DOHH2 (cell line): ENCODE measurements around the gene RBPMS2.

Experiments used
- H3F3A ChIP-seq: fragments of 200-600 bp; sonication (generic), shearing (Covaris generic); 2 replicates; pipeline ENCODE4 v1.6.0; 2016; ENCODE audit warnings: antibody characterized with exemption, mild to moderate bottlenecking; ENCODE audit not compliant: control insufficient read depth, insufficient read depth
- H3K27ac ChIP-seq: fragments of 200-600 bp; sonication (generic); 2 replicates; pipeline ENCODE4 v1.5.1; 2014; ENCODE audit warnings: low read depth, mild to moderate bottlenecking, low read length, moderate library complexity
- H3K27me3 ChIP-seq: fragments of 200-600 bp; sonication (generic); 2 replicates; pipeline ENCODE4 v1.6.1; 2014; ENCODE audit warnings: mild to moderate bottlenecking, low read length, mixed read lengths; ENCODE audit not compliant: control insufficient read depth
- H3K36me3 ChIP-seq: fragments of 200-600 bp; sonication (generic); 2 replicates; pipeline ENCODE4 v1.6.1; 2014; ENCODE audit warnings: mild to moderate bottlenecking, low read length, moderate library complexity, mixed read lengths; ENCODE audit not compliant: control insufficient read depth
- H3K4me1 ChIP-seq: fragments of 200-600 bp; sonication (generic); 2 replicates; pipeline ENCODE4 v1.6.1; 2014; ENCODE audit warnings: mild to moderate bottlenecking, low read length, mixed read lengths; ENCODE audit not compliant: control insufficient read depth
- H3K4me2 ChIP-seq: fragments of 200-600 bp; sonication (generic); 2 replicates; pipeline ENCODE4 v1.6.0; 2014; ENCODE audit warnings: mild to moderate bottlenecking, low read length, moderate library complexity
- H3K4me3 ChIP-seq: fragments of 200-600 bp; sonication (generic); 2 replicates; pipeline ENCODE4 v1.5.1; 2014; ENCODE audit warnings: mild to moderate bottlenecking, low read length, mixed read lengths
- H3K79me2 ChIP-seq: fragments of 200-600 bp; sonication (generic); 2 replicates; pipeline ENCODE4 v1.6.1; 2014; ENCODE audit warnings: mild to moderate bottlenecking, low read length, mixed read lengths; ENCODE audit not compliant: control insufficient read depth
- H3K9me2 ChIP-seq: fragments of 200-600 bp; sonication (generic); replicated peaks from 2 replicates; pipeline ENCODE4 v1.6.1; 2014; ENCODE audit warnings: mild to moderate bottlenecking, low read length, mixed read lengths; ENCODE audit not compliant: control insufficient read depth
- H3K9me3 ChIP-seq: fragments of 200-600 bp; sonication (generic); 2 replicates; pipeline ENCODE4 v1.6.1; 2014; ENCODE audit warnings: antibody characterized with exemption, low read length, mixed read lengths; ENCODE audit not compliant: control insufficient read depth, insufficient read depth
- H4K20me1 ChIP-seq: fragments of 200-600 bp; sonication (generic); 2 replicates; pipeline ENCODE4 v1.6.0; 2014; ENCODE audit warnings: low read depth, mild to moderate bottlenecking, antibody characterized with exemption, low read length, moderate library complexity; ENCODE audit not compliant: control insufficient read depth, insufficient read depth
- EZH2phosphoT487 ChIP-seq: fragments of 200-600 bp; sonication (generic); IDR thresholded peaks from 2 replicates; pipeline ENCODE4 v1.6.1; 2017; ENCODE audit warnings: borderline replicate concordance, mild to moderate bottlenecking, antibody characterized with exemption, low read length, moderate library complexity, mixed read lengths
- TF ChIP-seq, protein P1 (sequence below): fragments of 200-600 bp; sonication (generic); IDR thresholded peaks from one replicate; pipeline ENCODE4 v1.5.1; 2014; ENCODE audit warnings: antibody characterized with exemption, mild to moderate bottlenecking, low read depth, low read length; ENCODE audit not compliant: poor library complexity, severe bottlenecking

The RBPMS2 gene

DNA sequence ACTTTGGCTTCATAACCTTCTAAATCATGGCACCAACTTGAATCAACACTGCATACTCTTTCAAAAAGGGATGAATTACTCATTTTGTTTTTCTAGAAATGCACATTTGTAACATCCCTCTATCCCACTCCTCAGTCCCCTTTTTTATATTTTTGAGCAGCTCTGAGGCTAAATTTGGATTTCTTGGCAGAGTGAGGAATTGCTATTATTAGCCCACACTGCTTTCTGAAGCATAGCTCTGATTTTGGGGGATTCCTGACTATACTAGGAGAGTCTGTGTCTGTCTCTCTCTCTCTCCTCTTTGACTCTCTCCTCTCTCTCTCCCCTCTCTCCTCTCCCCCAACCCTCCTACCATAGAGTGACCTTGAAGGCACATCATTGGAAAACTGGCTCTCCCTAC lies 76.6 kb downstream of the RBPMS2 start:
- Histone ChIP-seq H3K4me1 (peaks cover 64% of the 10 kb centered on the region), H3K79me2 (peaks cover 68% of the 10 kb centered on the region), H3K27me3 (no peaks in the 10 kb centered on the region), H3K4me3 (no peak overlapping the region), H3K27ac (no peak overlapping the region), H3K36me3 (peaks cover 17% of the 10 kb centered on the region), H3K9me3 (no peaks in the 10 kb centered on the region), H4K20me1 (peaks cover 41% of the 10 kb centered on the region), H3K4me2 (0 out of 2 replicates have a peak overlapping the region, but pooled peaks have one; percentile 5), H3K9me2 (no peaks in the 10 kb centered on the region), H3F3A (peaks cover 8% of the 10 kb centered on the region)
- TF ChIP-seq EZH2phosphoT487 = no peak

DNA sequence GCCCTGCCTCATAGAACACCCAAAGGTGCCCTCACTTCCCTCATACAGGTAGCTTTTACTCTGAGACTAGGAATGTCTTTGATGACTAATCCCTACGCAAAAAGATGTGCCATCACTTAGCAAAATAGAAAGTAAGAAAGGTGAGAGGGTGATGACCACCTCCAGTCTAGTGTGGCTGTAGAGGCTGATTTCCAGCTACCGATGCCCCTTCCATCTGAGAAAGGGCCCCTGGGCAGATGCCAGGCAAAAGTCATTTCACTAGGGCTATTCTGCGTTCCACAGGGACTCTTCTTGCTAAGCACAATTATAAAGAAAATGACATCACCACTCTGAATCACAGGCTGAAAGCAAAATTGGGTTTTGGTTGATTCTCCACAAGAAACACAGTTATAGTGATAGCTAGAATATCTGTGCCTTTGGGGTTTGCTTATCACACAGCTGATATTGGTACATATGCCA lies 77.4 kb downstream of the RBPMS2 start:
- peaks cover 24% of the 10 kb centered on the region for H3K36me3 ChIP-seq
- no peak overlapping the region for H3K4me3 ChIP-seq
- TF ChIP-seq, protein P1, sequence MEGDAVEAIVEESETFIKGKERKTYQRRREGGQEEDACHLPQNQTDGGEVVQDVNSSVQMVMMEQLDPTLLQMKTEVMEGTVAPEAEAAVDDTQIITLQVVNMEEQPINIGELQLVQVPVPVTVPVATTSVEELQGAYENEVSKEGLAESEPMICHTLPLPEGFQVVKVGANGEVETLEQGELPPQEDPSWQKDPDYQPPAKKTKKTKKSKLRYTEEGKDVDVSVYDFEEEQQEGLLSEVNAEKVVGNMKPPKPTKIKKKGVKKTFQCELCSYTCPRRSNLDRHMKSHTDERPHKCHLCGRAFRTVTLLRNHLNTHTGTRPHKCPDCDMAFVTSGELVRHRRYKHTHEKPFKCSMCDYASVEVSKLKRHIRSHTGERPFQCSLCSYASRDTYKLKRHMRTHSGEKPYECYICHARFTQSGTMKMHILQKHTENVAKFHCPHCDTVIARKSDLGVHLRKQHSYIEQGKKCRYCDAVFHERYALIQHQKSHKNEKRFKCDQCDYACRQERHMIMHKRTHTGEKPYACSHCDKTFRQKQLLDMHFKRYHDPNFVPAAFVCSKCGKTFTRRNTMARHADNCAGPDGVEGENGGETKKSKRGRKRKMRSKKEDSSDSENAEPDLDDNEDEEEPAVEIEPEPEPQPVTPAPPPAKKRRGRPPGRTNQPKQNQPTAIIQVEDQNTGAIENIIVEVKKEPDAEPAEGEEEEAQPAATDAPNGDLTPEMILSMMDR = no peak
- no peak for TF ChIP-seq EZH2phosphoT487
- H3K27me3 ChIP-seq = no peaks in the 10 kb centered on the region
- H3K4me2 ChIP-seq = no peak overlapping the region
- H4K20me1 ChIP-seq = peaks cover 45% of the 10 kb centered on the region
- H3K79me2 ChIP-seq = peaks cover 76% of the 10 kb centered on the region
- peaks cover 59% of the 10 kb centered on the region for H3K4me1 ChIP-seq
- H3K27ac ChIP-seq = no peak overlapping the region
- H3K9me3 ChIP-seq = no peaks in the 10 kb centered on the region
- peaks cover 8% of the 10 kb centered on the region for H3F3A ChIP-seq
- no peaks in the 10 kb centered on the region for H3K9me2 ChIP-seq

DNA sequence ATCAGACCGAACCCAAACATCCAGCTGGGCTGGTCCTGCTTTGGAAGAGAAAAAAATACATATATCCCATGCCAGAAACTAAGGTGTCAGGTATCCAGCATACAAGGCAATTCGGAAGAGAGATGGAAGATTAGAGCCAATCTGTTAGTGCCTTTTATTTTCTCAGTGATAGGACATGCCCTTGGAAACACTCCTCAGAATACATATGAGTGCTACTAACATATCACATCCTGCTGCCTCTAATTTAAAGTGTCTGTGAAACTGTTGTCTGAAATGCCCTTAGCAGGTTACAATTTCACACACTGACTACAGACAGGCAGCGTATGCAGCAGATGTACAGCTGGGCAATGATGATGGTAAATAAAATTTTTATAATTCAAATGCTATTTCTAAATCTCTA lies 78.9 kb downstream of the RBPMS2 start:
- Histone ChIP-seq H3F3A (peaks cover 8% of the 10 kb centered on the region), H3K9me2 (no peaks in the 10 kb centered on the region), H4K20me1 (peaks cover 43% of the 10 kb centered on the region), H3K4me2 (no peak overlapping the region), H3K27ac (no peak overlapping the region), H3K27me3 (no peaks in the 10 kb centered on the region), H3K79me2 (peaks cover 67% of the 10 kb centered on the region), H3K4me3 (no peak overlapping the region), H3K9me3 (no peaks in the 10 kb centered on the region), H3K4me1 (peaks cover 49% of the 10 kb centered on the region), H3K36me3 (peaks cover 25% of the 10 kb centered on the region)
- TF ChIP-seq, protein P1 = no peak
- TF ChIP-seq EZH2phosphoT487 = no peak

DNA sequence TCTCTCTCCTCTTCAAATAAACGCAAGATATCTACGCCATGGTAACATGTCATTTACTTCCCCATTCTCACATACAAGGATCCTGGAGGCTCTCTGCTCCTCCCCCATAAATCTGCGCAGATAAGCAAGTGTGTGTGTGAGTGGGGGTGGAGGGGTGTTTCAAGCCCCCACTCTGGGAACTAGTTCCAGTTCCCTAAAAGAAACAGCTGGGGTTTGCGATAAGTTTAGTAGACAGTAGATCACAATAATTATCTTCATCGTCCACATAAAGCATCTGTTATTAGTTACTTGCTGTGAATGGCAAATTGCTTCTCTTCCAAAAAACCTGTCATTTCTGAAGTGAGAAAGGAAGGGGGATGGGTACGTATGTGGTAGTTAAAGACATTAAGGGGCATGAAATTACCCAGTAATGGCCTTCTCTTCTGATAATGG lies 79.8 kb downstream of the RBPMS2 start:
- H3K27ac ChIP-seq = peak overlapping the region; percentile 30
- peaks cover 40% of the 10 kb centered on the region for H3K4me1 ChIP-seq
- TF ChIP-seq EZH2phosphoT487 = no peak
- TF ChIP-seq, protein P1 = no peak

More for the DNA sequence above, 79.8 kb downstream of the RBPMS2 start:
- peak overlapping the region; percentile 44 for H3K4me3 ChIP-seq
- H3F3A ChIP-seq = peaks cover 5% of the 10 kb centered on the region
- peaks cover 28% of the 10 kb centered on the region for H3K36me3 ChIP-seq
- peak overlapping the region; percentile 57 for H3K4me2 ChIP-seq
- no peaks in the 10 kb centered on the region for H3K9me3 ChIP-seq
- H3K9me2 ChIP-seq = no peaks in the 10 kb centered on the region
- peaks cover 58% of the 10 kb centered on the region for H3K79me2 ChIP-seq
- no peaks in the 10 kb centered on the region for H3K27me3 ChIP-seq
- peaks cover 35% of the 10 kb centered on the region for H4K20me1 ChIP-seq
